HCT116 (cell line): ENCODE measurements around the gene SMIM44.

Experiments used
- POLR2A ChIP-seq: IDR thresholded peaks from 2 replicates; pipeline ENCODE4 v1.7.0; 2011; ENCODE audit warnings: borderline replicate concordance; ENCODE audit not compliant: insufficient read depth, insufficient read length; ENCODE audit errors: extremely low read depth
- TF ChIP-seq, protein P1 (sequence below), 3 experiments: fragments of 200-600 bp in 1 of 3; sonication (generic) in 1 of 3; IDR thresholded peaks in 2 of 3; conservative IDR thresholded peaks in 1 of 3; 2 replicates each; pipeline ENCODE4 v1.5.1; 2012 to 2017; ENCODE audit warnings: low read depth in 2 of 3, low read length in 2 of 3, antibody characterized with exemption in 1 of 3, borderline replicate concordance in 1 of 3, control low read depth in 1 of 3, mild to moderate bottlenecking in 1 of 3, mixed read lengths in 1 of 3, mixed run types in 1 of 3, moderate library complexity in 1 of 3; ENCODE audit not compliant: insufficient read depth in 1 of 3

GRCh38 chr19:3452171-3452941 lies 30.9 kb downstream of the SMIM44 start:
- TF ChIP-seq, protein P1, sequence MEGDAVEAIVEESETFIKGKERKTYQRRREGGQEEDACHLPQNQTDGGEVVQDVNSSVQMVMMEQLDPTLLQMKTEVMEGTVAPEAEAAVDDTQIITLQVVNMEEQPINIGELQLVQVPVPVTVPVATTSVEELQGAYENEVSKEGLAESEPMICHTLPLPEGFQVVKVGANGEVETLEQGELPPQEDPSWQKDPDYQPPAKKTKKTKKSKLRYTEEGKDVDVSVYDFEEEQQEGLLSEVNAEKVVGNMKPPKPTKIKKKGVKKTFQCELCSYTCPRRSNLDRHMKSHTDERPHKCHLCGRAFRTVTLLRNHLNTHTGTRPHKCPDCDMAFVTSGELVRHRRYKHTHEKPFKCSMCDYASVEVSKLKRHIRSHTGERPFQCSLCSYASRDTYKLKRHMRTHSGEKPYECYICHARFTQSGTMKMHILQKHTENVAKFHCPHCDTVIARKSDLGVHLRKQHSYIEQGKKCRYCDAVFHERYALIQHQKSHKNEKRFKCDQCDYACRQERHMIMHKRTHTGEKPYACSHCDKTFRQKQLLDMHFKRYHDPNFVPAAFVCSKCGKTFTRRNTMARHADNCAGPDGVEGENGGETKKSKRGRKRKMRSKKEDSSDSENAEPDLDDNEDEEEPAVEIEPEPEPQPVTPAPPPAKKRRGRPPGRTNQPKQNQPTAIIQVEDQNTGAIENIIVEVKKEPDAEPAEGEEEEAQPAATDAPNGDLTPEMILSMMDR (IDR thresholded peaks at IDR 0.05 in 2 of 3, conservative IDR thresholded peaks at IDR 0.05 in 1 of 3; ENCODE audit: borderline replicate concordance in 1 of 3, insufficient read depth in 1 of 3, low read depth in 2 of 3, low read length in 2 of 3), result no peak
- no peak for TF ChIP-seq POLR2A
